Activated CD4-positive, alpha-beta T cell treated with anti-CD3 and anti-CD28 coated beads, Interleukin-2, amount 10 ng/mL, durations not matched to agents 24 days and 14 days (primary cell): ENCODE data around the gene PCGF2. TPM values are rescaled to one million over a fixed set of nuclear protein-coding genes. Genes with fewer than 3 reads are reported as not detected.

Source experiments
- DNase-seq: peaks from one replicate; pipeline ENCODE4 v3.0.0; 2022
- H3K27ac Mint-ChIP-seq: one replicate; pipeline ENCODE4 v1.8.0; 2022; ENCODE audit warnings: mild to moderate bottlenecking, mixed read lengths
- H3K27me3 Mint-ChIP-seq: one replicate; pipeline ENCODE4 v1.8.0; 2022; ENCODE audit warnings: mixed read lengths
- H3K36me3 Mint-ChIP-seq: one replicate; pipeline ENCODE4 v1.8.0; 2022; ENCODE audit warnings: low read depth, mild to moderate bottlenecking, mixed read lengths
- H3K4me1 Mint-ChIP-seq: one replicate; pipeline ENCODE4 v1.8.0; 2021; ENCODE audit warnings: mixed read lengths
- H3K4me3 Mint-ChIP-seq: one replicate; pipeline ENCODE4 v1.8.0; 2022; ENCODE audit warnings: mild to moderate bottlenecking, moderate library complexity, mixed read lengths
- H3K9me3 Mint-ChIP-seq: one replicate; pipeline ENCODE4 v1.8.0; 2021; ENCODE audit warnings: mixed read lengths
- intact Hi-C: fragments of 100-400 bp; cut with micrococcal nuclease; formaldehyde crosslinking; loops from one replicate; pipeline ENCODE4 v1.15.1; 2023
- total RNA-seq: library from RNA; stranded (reverse); gene quantifications from 2 replicates; pipeline ENCODE4 v1.2.3, GENCODE V29; 2022

PCGF2 gene
- total RNA-seq, 1 donor from 2014 or later = 4.7 TPM

GRCh38 chr17:38711792-38712571, 36.2 kb downstream of the PCGF2 start:
- DNase-seq = no peak
- peaks cover 77% of the 10 kb centered on the region for H3K36me3 Mint-ChIP-seq
- H3K4me1 Mint-ChIP-seq = peaks cover 65% of the 10 kb centered on the region
- no peaks in the 10 kb centered on the region for H3K27me3 Mint-ChIP-seq
- H3K9me3 Mint-ChIP-seq = no peaks in the 10 kb centered on the region
- intact Hi-C loops = no loop called here
- H3K4me3 Mint-ChIP-seq = no peak overlapping the region
- H3K27ac Mint-ChIP-seq = peak overlapping the region; percentile 20

- Mint-ChIP-seq H3K27ac (no peak overlapping the region), H3K36me3 (peaks cover 82% of the 10 kb centered on the region), H3K4me1 (peaks cover 67% of the 10 kb centered on the region), H3K4me3 (no peak overlapping the region), H3K27me3 (no peaks in the 10 kb centered on the region), H3K9me3 (no peaks in the 10 kb centered on the region)
- intact Hi-C loops = no loop called here
- no peak for DNase-seq
These were observed 37.2 kb downstream of the PCGF2 start for GRCh38 chr17:38710985-38711384.

- Mint-ChIP-seq H3K36me3 (peaks cover 80% of the 10 kb centered on the region), H3K27ac (peak overlapping the region; percentile 65)
These were observed 37.6 kb downstream of the PCGF2 start for GRCh38 chr17:38710604-38710962.

GRCh38 chr17:38709864-38710603, 38.1 kb downstream of the PCGF2 start:
- no peak for DNase-seq
- Mint-ChIP-seq H3K27ac (peak overlapping the region; percentile 65), H3K4me3 (no peak overlapping the region), H3K4me1 (peaks cover 57% of the 10 kb centered on the region), H3K9me3 (no peaks in the 10 kb centered on the region), H3K36me3 (peaks cover 75% of the 10 kb centered on the region), H3K27me3 (no peaks in the 10 kb centered on the region)
- intact Hi-C loops = no loop called here

More at GRCh38 chr17:38710604-38710962, 37.6 kb downstream of the PCGF2 start:
- H3K27me3 Mint-ChIP-seq = no peaks in the 10 kb centered on the region
- H3K4me3 Mint-ChIP-seq = no peak overlapping the region
- DNase-seq = no peak
- no peaks in the 10 kb centered on the region for H3K9me3 Mint-ChIP-seq
- H3K4me1 Mint-ChIP-seq = peaks cover 63% of the 10 kb centered on the region
- intact Hi-C loops = no loop called here

- Mint-ChIP-seq H3K4me1 (peaks cover 55% of the 10 kb centered on the region), H3K9me3 (no peaks in the 10 kb centered on the region), H3K36me3 (peaks cover 70% of the 10 kb centered on the region), H3K4me3 (no peak overlapping the region), H3K27ac (peak overlapping the region; percentile 56), H3K27me3 (no peaks in the 10 kb centered on the region)
- DNase-seq = no peak
- intact Hi-C loops = no loop called here
These were observed 38.9 kb downstream of the PCGF2 start for GRCh38 chr17:38709104-38709820.

- Mint-ChIP-seq H3K27me3 (no peaks in the 10 kb centered on the region), H3K4me1 (peaks cover 53% of the 10 kb centered on the region), H3K4me3 (peak overlapping the region; percentile 90), H3K27ac (peak overlapping the region; percentile 52), H3K9me3 (no peaks in the 10 kb centered on the region), H3K36me3 (peaks cover 59% of the 10 kb centered on the region)
- intact Hi-C loops = no loop called here
- DNase-seq = no peak
These were observed 40.3 kb downstream of the PCGF2 start for GRCh38 chr17:38707678-38708351.

GRCh38 chr17:38706505-38707216, 41.5 kb downstream of the PCGF2 start:
- Mint-ChIP-seq H3K36me3 (peaks cover 54% of the 10 kb centered on the region), H3K27ac (peak overlapping the region; percentile 86), H3K27me3 (no peaks in the 10 kb centered on the region), H3K4me3 (peak overlapping the region; percentile 90), H3K4me1 (peaks cover 50% of the 10 kb centered on the region), H3K9me3 (no peaks in the 10 kb centered on the region)
- intact Hi-C loops = no loop called here
- peak; percentile 75 for DNase-seq

GRCh38 chr17:38705803-38706504, 42.2 kb downstream of the PCGF2 start:
- Mint-ChIP-seq H3K27ac (peak overlapping the region; percentile 86), H3K4me3 (peak overlapping the region; percentile 90)
- intact Hi-C loops = no loop called here

GRCh38 chr17:38705523-38705802, 42.7 kb downstream of the PCGF2 start:
- Mint-ChIP-seq H3K36me3 (peaks cover 44% of the 10 kb centered on the region), H3K9me3 (no peaks in the 10 kb centered on the region), H3K4me1 (peaks cover 48% of the 10 kb centered on the region), H3K4me3 (peak overlapping the region; percentile 90), H3K27ac (peak overlapping the region; percentile 66), H3K27me3 (no peaks in the 10 kb centered on the region)
- intact Hi-C loops = no loop called here
- DNase-seq = no peak

More at GRCh38 chr17:38705803-38706504, 42.2 kb downstream of the PCGF2 start:
- H3K36me3 Mint-ChIP-seq = peaks cover 48% of the 10 kb centered on the region
- no peaks in the 10 kb centered on the region for H3K9me3 Mint-ChIP-seq
- DNase-seq = peak; percentile 75
- peaks cover 50% of the 10 kb centered on the region for H3K4me1 Mint-ChIP-seq
- H3K27me3 Mint-ChIP-seq = no peaks in the 10 kb centered on the region

- DNase-seq = peak; percentile 93
- Mint-ChIP-seq H3K27ac (peak within 1 kb of the TSS; percentile 97), H3K27me3 (no peaks in the 10 kb centered on the region), H3K36me3 (peaks cover 42% of the 10 kb centered on the region), H3K4me1 (peaks cover 48% of the 10 kb centered on the region), H3K4me3 (peak within 1 kb of the TSS; percentile 90), H3K9me3 (peaks cover 4% of the 10 kb centered on the region)
- intact Hi-C loops = loop anchor here (1.0 to 5.0 kb wide), 3 partner anchors 94 to 164 kb away; partner anchors contain the start of genes PIP4K2B and RPL23
These were observed 43.3 kb downstream of the PCGF2 start, which contains the start of gene MLLT6 for GRCh38 chr17:38704606-38705522. TSS of gene MLLT6 (plus strand) at chr17:38705273. CDS start at chr17:38705633, 360 bp downstream.

- H3K27ac Mint-ChIP-seq = peak overlapping the region; percentile 97
- H3K4me3 Mint-ChIP-seq = peak overlapping the region; percentile 90
- H3K36me3 Mint-ChIP-seq = peaks cover 35% of the 10 kb centered on the region
- peak; percentile 92 for DNase-seq
- peaks cover 4% of the 10 kb centered on the region for H3K9me3 Mint-ChIP-seq
- peaks cover 47% of the 10 kb centered on the region for H3K4me1 Mint-ChIP-seq
- H3K27me3 Mint-ChIP-seq = no peaks in the 10 kb centered on the region
- intact Hi-C loops = loop anchor here (1.0 to 5.0 kb wide), 3 partner anchors 95 to 165 kb away; partner anchors contain the start of genes PIP4K2B and RPL23
These were observed 44.2 kb downstream of the PCGF2 start for GRCh38 chr17:38703742-38704605.
